K562 (cell line): ENCODE measurements around the gene MPRIP. TPM values are rescaled to one million over a fixed set of nuclear protein-coding genes. Genes with fewer than 3 reads are reported as not detected.

Experiments used
- ATAC-seq: fragments of 200-7000 bp; cut with Tn5 transposase; 3 replicates; pipeline ENCODE4 v1.9.1; 2020; ENCODE audit warnings: moderate library complexity
- BruUV-seq: library from RNA; stranded (reverse); fragments of 400-500 nt; replicated peaks from 2 replicates; lab custom pipeline; 2021; lab: Mats Ljungman, UMichigan
- CTCF ChIA-PET: fragments of 300-600 bp; formaldehyde crosslinking; extraction: SDS; loops from one replicate; lab custom pipeline; 2021; ENCODE audit warnings: low intra/inter-chr PET ratio; lab: Yijun Ruan, JAX
- POLR2A ChIA-PET: fragments of 300-600, 350-650 bp; sonication (Branson Sonifier 250); formaldehyde crosslinking; extraction: SDS; loops from one replicate; lab custom pipeline; 2021; ENCODE audit warnings: antibody characterized with exemption, inconsistent platforms; lab: Yijun Ruan, JAX
- DNase-seq, 4 experiments: peaks; one replicate each; pipeline versions ENCODE4 v3.0.0 to v3.0.0-alpha.2; 2011 to 2018; ENCODE audit warnings: low spot score in 3 of 4, mixed read lengths in 3 of 4; ENCODE audit errors: extremely low read depth in 1 of 4
- FAIRE-seq: peaks from 2 replicates; lab custom pipeline; 2011; peaks lifted over from hg19 to GRCh38; lab: Jason Lieb, UNC
- H2AFZ ChIP-seq: 2 replicates; pipeline ENCODE4 v1.6.0; 2011; ENCODE audit warnings: low read depth, low read length, control low read depth, inconsistent platforms
- H3K27ac ChIP-seq: fragments of 200-600 bp; 3 replicates; pipeline ENCODE4 v1.8.0; 2011; ENCODE audit warnings: low read depth, mild to moderate bottlenecking, control low read depth, inconsistent platforms, low read length, moderate library complexity, mixed read lengths; ENCODE audit errors: extremely low read depth
- H3K27me3 ChIP-seq, 2 experiments: fragments of 300-600 bp in 1 of 2; 2 replicates in 1 of 2; 3 replicates in 1 of 2; pipeline versions ENCODE4 v1.6.0 to v1.8.0; 2011; ENCODE audit warnings: inconsistent platforms in 2 of 2, low read length in 2 of 2, mild to moderate bottlenecking in 1 of 2, mixed read lengths in 1 of 2, moderate library complexity in 1 of 2; ENCODE audit not compliant: control insufficient read depth in 2 of 2, insufficient read depth in 2 of 2
- H3K36me3 ChIP-seq: fragments of 300-600 bp; 3 replicates; pipeline ENCODE4 v1.8.0; 2011; ENCODE audit warnings: mild to moderate bottlenecking, low read length, inconsistent platforms; ENCODE audit not compliant: control insufficient read depth, insufficient read depth
- H3K4me1 ChIP-seq, 2 experiments: fragments of 200-600 bp in 1 of 2; replicated peaks in 1 of 2; 2 replicates in 1 of 2; 3 replicates in 1 of 2; pipeline versions ENCODE4 v1.5.1 to v1.8.0; 2011; ENCODE audit warnings: inconsistent platforms in 2 of 2, low read length in 2 of 2, mild to moderate bottlenecking in 1 of 2, mixed read lengths in 1 of 2, moderate library complexity in 1 of 2; ENCODE audit not compliant: control insufficient read depth in 2 of 2, insufficient read depth in 2 of 2
- H3K4me2 ChIP-seq: 2 replicates; pipeline ENCODE4 v1.6.1; 2011; ENCODE audit warnings: low read length, control low read depth, inconsistent platforms, mixed read lengths; ENCODE audit not compliant: insufficient read depth
- H3K4me3 ChIP-seq: fragments of 200-600 bp; sonication (generic), shearing (Covaris generic); 2 replicates; pipeline ENCODE4 v1.5.1; 2016; ENCODE audit warnings: control low read depth, inconsistent platforms
- H3K79me2 ChIP-seq: fragments of 200-600 bp; 3 replicates; pipeline ENCODE4 v1.8.0; 2011; ENCODE audit warnings: low read length, inconsistent platforms; ENCODE audit not compliant: control insufficient read depth, insufficient read depth
- H3K9ac ChIP-seq, 2 experiments: 2 replicates each; pipeline versions ENCODE4 v1.6.0 to v1.6.1; 2011; ENCODE audit warnings: low read depth in 2 of 2, low read length in 2 of 2, control low read depth in 1 of 2, inconsistent platforms in 1 of 2, mild to moderate bottlenecking in 1 of 2, mixed read lengths in 1 of 2; ENCODE audit not compliant: insufficient read depth in 1 of 2
- H3K9me1 ChIP-seq: one replicate; pipeline ENCODE4 v1.6.0; 2011; ENCODE audit warnings: inconsistent platforms, mild to moderate bottlenecking, low read length, moderate library complexity; ENCODE audit not compliant: control insufficient read depth, insufficient read depth
- H3K9me3 ChIP-seq: replicated peaks from 2 replicates; pipeline ENCODE4 v1.5.1; 2011; ENCODE audit warnings: low read depth, low read length, inconsistent platforms; ENCODE audit not compliant: control insufficient read depth, insufficient read depth
- H4K20me1 ChIP-seq: replicated peaks from 2 replicates; pipeline ENCODE4 v1.6.1; 2011; ENCODE audit warnings: low read length, inconsistent platforms, mixed read lengths; ENCODE audit not compliant: control insufficient read depth, insufficient read depth
- ATF2 ChIP-seq: sonication (generic); formaldehyde crosslinking; IDR thresholded peaks from 2 replicates; pipeline ENCODE4 v1.8.1; 2022; ENCODE audit warnings: missing genetic modification reagents
- NFIC ChIP-seq: fragments of 450-650 bp; IDR thresholded peaks from 2 replicates; pipeline ENCODE4 v1.6.1; 2017; ENCODE audit warnings: mild to moderate bottlenecking, inconsistent platforms
- RBFOX2 ChIP-seq: fragments of 200-400 bp; formaldehyde crosslinking; IDR thresholded peaks from 2 replicates; pipeline ENCODE4 v1.6.1; 2017; ENCODE audit warnings: low read depth, mild to moderate bottlenecking, low read length, moderate library complexity
- WGBS: fragments of 100-300 bp; shearing (Covaris generic); methylation state at CpG from one replicate; pipeline ENCODE4 v1.1.6; 2016; ENCODE audit warnings: low coverage, mixed read lengths; ENCODE audit not compliant: insufficient coverage; ENCODE audit errors: missing lambda C conversion rate; 5-methylcytosine and 5-hydroxymethylcytosine counted together
- in situ Hi-C: fragments of 300-500 bp; cut with MboI; formaldehyde crosslinking; loops from 4 replicates; pipeline ENCODE4 v1.15.0; 2018; ENCODE audit warnings: inconsistent platforms, mixed read lengths
- intact Hi-C: fragments of 100-400 bp; cut with micrococcal nuclease; formaldehyde crosslinking; loops from 2 replicates; pipeline ENCODE4 v1.14.2; 2022
- polyA plus RNA-seq, 8 experiments: library from polyadenylated mRNA; depleted of rRNA in 4 of 8; stranded (reverse) in 5 of 8; unstranded in 3 of 8; fragments of >200 nt; fragmentation: Nextera tagmentation in 2 of 8; fragmentation: Illumina TruSeq in 1 of 8; extraction: Ambion mirVana in 2 of 8; extraction: Trizol in 1 of 8; gene quantifications; 2 replicates each; pipeline versions ENCODE4 v1.2.1 to v1.2.3, GENCODE V29; 2011 to 2014; ENCODE audit warnings: inconsistent platforms in 1 of 8, missing spikeins in 1 of 8
- total RNA-seq, 7 experiments: library from RNA; depleted of rRNA in 6 of 7; stranded (reverse); fragments of >200 nt in 6 of 7; fragmentation: Illumina TruSeq in 2 of 7; extraction: Trizol in 2 of 7; gene quantifications; 2 replicates each; pipeline versions ENCODE4 v1.2.1 to v1.2.3, GENCODE V29; 2011 to 2021; ENCODE audit warnings: low replicate concordance in 1 of 7

Gene MPRIP
- total and polyA plus RNA-seq, 9 of the 15 experiments (the other 6 are each of a cell fraction or from before 2014, with no cell fraction given), result 10.0 to 72.6 (median 30.1) TPM

GRCh38 chr17:17228521-17229279, 186.4 kb downstream of the MPRIP start:
- in situ Hi-C loops, result no loop called here
- H3K27me3 ChIP-seq, result no peaks in the 10 kb centered on the region
- peaks cover 85% of the 10 kb centered on the region for H3K36me3 ChIP-seq
- no peak overlapping the region for H3K4me2 ChIP-seq
- no TSS peak for BruUV-seq
- peaks cover 8% of the 10 kb centered on the region for H3K79me2 ChIP-seq
- FAIRE-seq (no peak), DNase-seq (no peak)
- no peaks in the 10 kb centered on the region for H3K9me1 ChIP-seq
- intact Hi-C loops, result no loop called here
- 96% methylated on average over 14 of the region's 17 CpGs for WGBS
- H2AFZ ChIP-seq, result no peak overlapping the region
- no peaks in the 10 kb centered on the region for H4K20me1 ChIP-seq
- ChIA-PET CTCF (no interaction called here), POLR2A (no interaction called here)
- peaks cover 0 to 5% of the 10 kb centered on the region in 2 experiments; a peak in 1 of 5 replicates for H3K4me1 ChIP-seq
- H3K9ac ChIP-seq, result no peak overlapping the region
- TF ChIP-seq NFIC (0 out of 2 replicates have a peak, but pooled peaks have one; percentile 9), ATF2 (CRISPR knock-in tag) (no peak), RBFOX2 (peak; percentile 26; the same call in 1 of the 2 replicates)
- TF ChIP-seq, all 486 proteins: peak for 2
- H3K27ac ChIP-seq, result no peak overlapping the region; the same call in 2 of the 3 replicates
- no peaks in the 10 kb centered on the region for H3K9me3 ChIP-seq
- ATAC-seq, result no peak
- H3K4me3 ChIP-seq, result no peak overlapping the region
